GM10266 (cell line): ENCODE results near the gene GLMN.
"Not testable (repeated sequence)": the region's sequence is repeated elsewhere in the genome, so short reads cannot be mapped to it uniquely, and the experiment has no call there.

Experiments used
- DNase-seq: peaks from one replicate; pipeline ENCODE4 v3.0.0; 2012; ENCODE audit errors: extremely low spot score
- CTCF ChIP-seq: IDR thresholded peaks from 2 replicates; pipeline ENCODE4 v1.5.1; 2012; ENCODE audit warnings: mild to moderate bottlenecking, low read depth; ENCODE audit not compliant: control insufficient read depth, insufficient read depth; ENCODE audit errors: missing control alignments

The GLMN gene

GRCh38 chr1:92298213-92298572, 594 bp downstream of the GLMN start:
- DNase-seq: no peak
- TF ChIP-seq CTCF: no peak

- TF ChIP-seq CTCF: peak; percentile 55
- DNase-seq: peak; percentile 22
Measured at GRCh38 chr1:92291372-92291999, 7.3 kb downstream of the GLMN start.

- not testable (repeated sequence) for DNase-seq
Measured at GRCh38 chr1:92281411-92281810, 17.4 kb downstream of the GLMN start.

- DNase-seq: not testable (repeated sequence)
Measured at GRCh38 chr1:92279781-92280180, 19.0 kb downstream of the GLMN start.

- no peak for TF ChIP-seq CTCF
- DNase-seq: no peak
Measured at GRCh38 chr1:92277105-92277723, 21.6 kb downstream of the GLMN start.

GRCh38 chr1:92276082-92276481, 22.7 kb downstream of the GLMN start:
- TF ChIP-seq CTCF: no peak

GRCh38 chr1:92274939-92275338, 23.8 kb downstream of the GLMN start:
- no peak for DNase-seq
- no peak for TF ChIP-seq CTCF

More at GRCh38 chr1:92276082-92276481, 22.7 kb downstream of the GLMN start:
- no peak for DNase-seq

GRCh38 chr1:92273039-92273438, 25.7 kb downstream of the GLMN start:
- no peak for DNase-seq

More at GRCh38 chr1:92273039-92273438, 25.7 kb downstream of the GLMN start:
- TF ChIP-seq CTCF: no peak
